Retinal pigment epithelial cell (primary cell): ENCODE data around the gene SELENOT.

Experiments used
- DNase-seq: peaks from one replicate; pipeline ENCODE4 v3.0.0-alpha.2; 2010; ENCODE audit warnings: low read depth
- H3K4me3 ChIP-seq: 2 replicates; pipeline ENCODE4 v1.5.1; 2011; ENCODE audit warnings: mild to moderate bottlenecking, low read length, control low read depth, moderate library complexity
- TF ChIP-seq, protein P1 (sequence below): conservative IDR thresholded peaks from 2 replicates; pipeline ENCODE4 v1.5.1; 2011; ENCODE audit warnings: low read depth, low read length, control low read depth, inconsistent platforms

Gene SELENOT, protein sequence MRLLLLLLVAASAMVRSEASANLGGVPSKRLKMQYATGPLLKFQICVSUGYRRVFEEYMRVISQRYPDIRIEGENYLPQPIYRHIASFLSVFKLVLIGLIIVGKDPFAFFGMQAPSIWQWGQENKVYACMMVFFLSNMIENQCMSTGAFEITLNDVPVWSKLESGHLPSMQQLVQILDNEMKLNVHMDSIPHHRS

DNA sequence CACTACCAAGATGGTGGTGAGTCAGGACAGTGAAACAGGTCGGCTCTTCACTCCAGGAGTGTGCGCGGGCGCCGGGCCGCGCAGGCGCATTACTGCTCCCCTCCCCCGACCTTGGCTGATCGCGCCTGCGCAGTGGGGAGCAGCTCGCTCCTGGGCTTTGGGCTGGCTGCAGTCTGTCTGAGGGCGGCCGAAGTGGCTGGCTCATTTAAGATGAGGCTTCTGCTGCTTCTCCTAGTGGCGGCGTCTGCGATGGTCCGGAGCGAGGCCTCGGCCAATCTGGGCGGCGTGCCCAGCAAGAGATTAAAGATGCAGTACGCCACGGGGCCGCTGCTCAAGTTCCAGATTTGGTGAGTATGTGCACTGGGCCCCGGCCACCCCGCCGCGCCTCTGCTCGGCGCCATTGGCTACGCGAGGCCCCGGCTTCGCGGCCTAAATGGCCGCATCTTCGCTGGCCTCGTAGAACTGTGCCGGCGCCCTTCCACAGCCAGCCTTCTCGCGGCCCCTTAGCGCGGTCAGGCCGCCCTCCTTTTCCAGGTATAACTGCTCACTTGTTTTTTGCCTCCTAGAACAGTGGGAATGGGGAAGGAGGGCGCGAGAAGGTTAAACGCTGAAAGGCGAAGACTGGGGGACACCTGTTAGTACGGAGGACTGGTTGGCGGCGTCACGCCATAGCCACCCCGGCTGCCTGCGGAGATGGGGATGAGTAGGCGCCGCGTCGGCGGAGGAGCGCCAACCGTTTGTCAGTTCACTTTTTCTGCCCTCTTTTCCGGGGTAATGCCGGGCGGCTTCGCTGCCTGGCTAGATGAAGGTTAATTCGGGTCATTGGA lies at the start of gene SELENOT:
SELENOT (plus strand) TSS at position 169 of the 827 bp plus-strand sequence; CDS start at position 211, 42 bp downstream.
- peak; percentile 90 for DNase-seq
- peak within 1 kb of the TSS; percentile 91 for H3K4me3 ChIP-seq
- TF ChIP-seq, protein P1, sequence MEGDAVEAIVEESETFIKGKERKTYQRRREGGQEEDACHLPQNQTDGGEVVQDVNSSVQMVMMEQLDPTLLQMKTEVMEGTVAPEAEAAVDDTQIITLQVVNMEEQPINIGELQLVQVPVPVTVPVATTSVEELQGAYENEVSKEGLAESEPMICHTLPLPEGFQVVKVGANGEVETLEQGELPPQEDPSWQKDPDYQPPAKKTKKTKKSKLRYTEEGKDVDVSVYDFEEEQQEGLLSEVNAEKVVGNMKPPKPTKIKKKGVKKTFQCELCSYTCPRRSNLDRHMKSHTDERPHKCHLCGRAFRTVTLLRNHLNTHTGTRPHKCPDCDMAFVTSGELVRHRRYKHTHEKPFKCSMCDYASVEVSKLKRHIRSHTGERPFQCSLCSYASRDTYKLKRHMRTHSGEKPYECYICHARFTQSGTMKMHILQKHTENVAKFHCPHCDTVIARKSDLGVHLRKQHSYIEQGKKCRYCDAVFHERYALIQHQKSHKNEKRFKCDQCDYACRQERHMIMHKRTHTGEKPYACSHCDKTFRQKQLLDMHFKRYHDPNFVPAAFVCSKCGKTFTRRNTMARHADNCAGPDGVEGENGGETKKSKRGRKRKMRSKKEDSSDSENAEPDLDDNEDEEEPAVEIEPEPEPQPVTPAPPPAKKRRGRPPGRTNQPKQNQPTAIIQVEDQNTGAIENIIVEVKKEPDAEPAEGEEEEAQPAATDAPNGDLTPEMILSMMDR, result peak; percentile 27

DNA sequence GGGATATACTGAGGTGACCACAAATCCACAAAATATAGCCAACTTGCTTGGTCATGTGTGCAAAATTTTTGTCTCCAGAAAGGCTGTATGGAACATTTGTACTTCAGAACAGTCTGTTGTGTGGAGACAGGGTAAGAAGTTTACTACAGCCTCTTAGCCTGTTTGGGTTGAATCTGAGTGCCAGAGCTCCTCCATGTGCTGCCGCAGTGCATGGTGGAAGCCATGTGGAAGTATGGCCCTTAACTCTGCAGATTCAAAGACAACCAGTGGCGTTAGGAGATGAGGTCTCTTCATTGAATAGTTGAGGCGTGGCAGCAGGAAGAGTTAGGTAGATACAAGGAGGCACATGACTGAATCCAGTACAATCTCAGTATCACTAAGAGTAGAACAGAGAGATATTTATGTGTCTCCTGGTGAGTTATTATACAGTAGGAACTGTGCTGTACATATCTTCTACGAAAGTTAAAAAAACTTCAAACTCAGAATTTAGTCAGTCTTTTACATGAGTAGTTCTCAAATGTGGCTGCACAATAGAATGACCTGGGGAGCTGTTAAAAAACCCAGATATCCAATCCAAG lies 47.2 kb upstream of the SELENOT start:
- H3K4me3 ChIP-seq, result no peak overlapping the region
- DNase-seq, result no peak
- TF ChIP-seq, protein P1, result no peak

DNA sequence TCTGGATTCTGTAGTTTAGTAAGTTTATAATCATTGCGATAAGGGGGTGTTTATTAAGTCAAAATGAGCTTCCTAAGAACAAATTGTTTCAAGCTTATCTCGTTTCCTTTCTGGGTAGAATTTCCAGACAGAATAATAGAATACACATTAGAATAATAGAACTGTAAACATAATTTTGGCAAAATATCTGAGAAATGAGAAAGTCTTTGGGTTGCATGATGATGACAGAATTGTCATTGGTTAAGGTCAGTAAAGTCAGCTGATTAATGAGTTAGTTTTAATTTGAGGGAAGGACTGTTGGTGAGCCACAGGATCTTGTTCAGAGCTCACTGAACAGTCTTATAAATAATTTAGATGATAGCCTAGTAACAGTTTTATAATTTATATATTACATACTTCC lies 46.3 kb upstream of the SELENOT start:
- TF ChIP-seq, protein P1, result no peak
- no peak for DNase-seq
- no peak overlapping the region for H3K4me3 ChIP-seq

DNA sequence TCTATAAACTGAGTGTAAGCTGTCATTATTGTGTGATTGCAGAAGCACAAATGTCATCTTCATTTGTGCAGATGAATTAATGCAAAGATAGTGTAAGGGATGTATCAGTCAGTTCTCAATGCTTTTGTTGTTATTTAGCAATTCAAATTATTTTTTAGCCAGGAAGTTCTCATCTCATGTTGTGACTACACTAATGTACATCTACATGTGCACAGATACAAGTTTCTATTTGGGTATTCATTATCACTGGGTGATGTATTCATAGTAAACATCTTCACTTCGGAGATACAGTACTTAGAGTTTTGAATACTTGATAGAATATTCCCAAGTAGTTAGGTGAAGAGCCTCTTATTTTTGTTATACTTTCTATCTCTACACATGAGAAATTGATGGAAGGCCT lies 45.4 kb upstream of the SELENOT start:
- TF ChIP-seq, protein P1, result no peak
- H3K4me3 ChIP-seq, result no peak overlapping the region
- DNase-seq, result no peak

DNA sequence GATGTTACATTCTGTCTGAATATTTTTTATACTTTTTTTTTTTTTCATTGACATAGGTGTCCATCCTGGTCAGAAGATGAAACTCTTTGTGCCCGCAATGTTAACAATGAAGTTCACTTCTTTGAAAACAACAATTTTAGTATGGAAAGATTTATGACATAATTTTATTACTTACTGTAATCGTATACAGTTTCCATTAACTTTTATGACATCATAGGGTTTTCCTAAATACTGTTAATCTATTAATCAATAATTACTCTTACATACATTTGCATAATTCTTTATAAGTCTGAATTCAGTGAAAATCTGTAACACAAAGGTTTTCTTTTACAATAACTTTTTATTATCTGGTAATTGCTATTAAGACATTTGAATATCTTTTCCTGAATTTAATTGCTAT lies 38.9 kb upstream of the SELENOT start:
- H3K4me3 ChIP-seq, result no peak overlapping the region
- no peak for DNase-seq
- TF ChIP-seq, protein P1, result no peak

- TF ChIP-seq, protein P1, result no peak
- no peak overlapping the region for H3K4me3 ChIP-seq
- no peak for DNase-seq
Measured at GRCh38 chr3:150567328-150567727, 35.8 kb upstream of the SELENOT start.
